HEK293 (cell line): Measurements from ENCODE around the gene OR8S1.
"Not testable (repeated sequence)": the region's sequence is repeated elsewhere in the genome, so short reads cannot be mapped to it uniquely, and the experiment has no call there.

ENCODE experiments used
- CTCF ChIA-PET: fragments of 350-600 bp; formaldehyde crosslinking; extraction: SDS; loops from one replicate; lab custom pipeline; 2021; ENCODE audit warnings: antibody characterized with exemption; lab: Yijun Ruan, JAX
- POLR2A ChIA-PET: fragments of 300-600 bp; formaldehyde crosslinking; extraction: SDS; loops from one replicate; lab custom pipeline; 2020; ENCODE audit warnings: antibody characterized with exemption, inconsistent platforms; lab: Yijun Ruan, JAX
- H3K27ac ChIP-seq: fragments of 200-500 bp; sonication (Bioruptor generic); 2 replicates; pipeline ENCODE4 v1.5.1; 2014; ENCODE audit warnings: low read depth, low read length, control low read depth, inconsistent platforms; ENCODE audit errors: extremely low read depth
- H3K36me3 ChIP-seq, 2 experiments: fragments of 200-500 bp in 1 of 2; sonication (Bioruptor generic) in 1 of 2; 1 replicate in 1 of 2; 2 replicates in 1 of 2; pipeline ENCODE4 v1.5.1; 2014 to 2017; ENCODE audit warnings: inconsistent platforms in 2 of 2, low read length in 2 of 2; ENCODE audit not compliant: control insufficient read depth in 2 of 2, insufficient read depth in 1 of 2
- H3K4me1 ChIP-seq: fragments of 200-500 bp; sonication (Bioruptor generic); 2 replicates; pipeline ENCODE4 v1.5.1; 2014; ENCODE audit warnings: mild to moderate bottlenecking, low read length, inconsistent platforms; ENCODE audit not compliant: control insufficient read depth, insufficient read depth
- H3K4me3 ChIP-seq: 2 replicates; pipeline ENCODE4 v1.5.1; 2011; ENCODE audit warnings: low read depth, mild to moderate bottlenecking, control low read depth, low read length, moderate library complexity
- H3K9me3 ChIP-seq: fragments of 200-500 bp; sonication (Bioruptor generic); 2 replicates; pipeline ENCODE4 v1.5.1; 2014; ENCODE audit warnings: low read depth, low read length, inconsistent platforms; ENCODE audit not compliant: control insufficient read depth, insufficient read depth
- BCL11A ChIP-seq: fragments of 450-650 bp; formaldehyde crosslinking; IDR thresholded peaks from 2 replicates; pipeline ENCODE4 v1.5.1; 2016; ENCODE audit warnings: low read depth, missing biosample characterization, missing genetic modification characterization
- IKZF3 ChIP-seq: fragments of 450-650 bp; IDR thresholded peaks from 2 replicates; pipeline ENCODE4 v1.5.0; 2018; ENCODE audit warnings: missing biosample characterization, mild to moderate bottlenecking, missing genetic modification characterization, moderate library complexity
- MYNN ChIP-seq: fragments of 450-650 bp; formaldehyde crosslinking; IDR thresholded peaks from 2 replicates; pipeline ENCODE4 v1.5.1; 2016; ENCODE audit warnings: missing biosample characterization, missing genetic modification characterization, borderline replicate concordance
- PRDM1 ChIP-seq: fragments of 450-650 bp; formaldehyde crosslinking; IDR thresholded peaks from 2 replicates; pipeline ENCODE4; 2016; ENCODE audit warnings: missing biosample characterization, missing genetic modification characterization
- RBAK ChIP-seq: fragments of 450-650 bp; formaldehyde crosslinking; IDR thresholded peaks from 2 replicates; pipeline ENCODE4 v1.5.1; 2016; ENCODE audit warnings: missing biosample characterization, missing genetic modification characterization
- SCRT2 ChIP-seq: fragments of 450-650 bp; formaldehyde crosslinking; IDR thresholded peaks from 2 replicates; pipeline ENCODE4 v1.5.1; 2016; ENCODE audit warnings: missing biosample characterization, missing genetic modification characterization
- TRIM28 ChIP-seq: IDR thresholded peaks from 2 replicates; pipeline ENCODE4 v1.6.1; 2011; ENCODE audit warnings: low read length, control low read depth, borderline replicate concordance
- TSHZ1 ChIP-seq: fragments of 450-650 bp; formaldehyde crosslinking; IDR thresholded peaks from 2 replicates; pipeline ENCODE4 v1.5.1; 2016; ENCODE audit warnings: missing biosample characterization, missing genetic modification characterization, borderline replicate concordance
- ZFHX2 ChIP-seq: fragments of 450-650 bp; formaldehyde crosslinking; conservative IDR thresholded peaks from 2 replicates; pipeline ENCODE4 v1.5.1; 2016; ENCODE audit warnings: missing biosample characterization, missing genetic modification characterization
- ZNF146 ChIP-seq: fragments of 450-650 bp; formaldehyde crosslinking; IDR thresholded peaks from 2 replicates; pipeline ENCODE4 v1.5.1; 2016; ENCODE audit warnings: missing biosample characterization, missing genetic modification characterization
- ZNF202 ChIP-seq: fragments of 450-650 bp; formaldehyde crosslinking; IDR thresholded peaks from 2 replicates; pipeline ENCODE4 v1.5.1; 2016; ENCODE audit warnings: missing biosample characterization, missing genetic modification characterization, borderline replicate concordance
- ZNF416 ChIP-seq: fragments of 450-650 bp; formaldehyde crosslinking; IDR thresholded peaks from 2 replicates; pipeline ENCODE4 v1.5.1; 2016; ENCODE audit warnings: missing biosample characterization, missing genetic modification characterization
- ZNF513 ChIP-seq: fragments of 450-650 bp; IDR thresholded peaks from 2 replicates; pipeline ENCODE4 v1.5.1; 2018; ENCODE audit warnings: missing biosample characterization, missing genetic modification characterization
- ZNF585B ChIP-seq: fragments of 450-650 bp; formaldehyde crosslinking; IDR thresholded peaks from 2 replicates; pipeline ENCODE4 v1.5.1; 2016; ENCODE audit warnings: missing biosample characterization, missing genetic modification characterization
- ZNF629 ChIP-seq: fragments of 450-650 bp; formaldehyde crosslinking; IDR thresholded peaks from 2 replicates; pipeline ENCODE4 v1.5.1; 2017; ENCODE audit warnings: missing biosample characterization, missing genetic modification characterization
- ZNF639 ChIP-seq: fragments of 450-650 bp; formaldehyde crosslinking; IDR thresholded peaks from 2 replicates; pipeline ENCODE4 v1.5.1; 2016; ENCODE audit warnings: missing biosample characterization, missing genetic modification characterization
- ZNF660 ChIP-seq: fragments of 450-650 bp; IDR thresholded peaks from 2 replicates; pipeline ENCODE4 v1.5.1; 2018; ENCODE audit warnings: missing biosample characterization, mild to moderate bottlenecking, missing genetic modification characterization
- ZNF701 ChIP-seq: fragments of 450-650 bp; formaldehyde crosslinking; IDR thresholded peaks from 2 replicates; pipeline ENCODE4 v1.5.1; 2016; ENCODE audit warnings: missing biosample characterization, missing genetic modification characterization
- TF ChIP-seq, protein P1 (sequence below): fragments of 450-650 bp; formaldehyde crosslinking; IDR thresholded peaks from 2 replicates; pipeline ENCODE4 v1.5.1; 2017; ENCODE audit warnings: missing biosample characterization, missing genetic modification characterization

The OR8S1 gene

GRCh38 chr12:48486679-48487078 is 38.8 kb upstream of the OR8S1 start:
- no peaks in the 10 kb centered on the region for H3K36me3 ChIP-seq
- TF ChIP-seq ZNF629 (no peak), SCRT2 (tag by site-specific recombination) (peak; percentile 17; the same call in 1 of the 2 replicates), ZNF701 (tag by site-specific recombination) (no peak)
- TF ChIP-seq, protein P1, sequence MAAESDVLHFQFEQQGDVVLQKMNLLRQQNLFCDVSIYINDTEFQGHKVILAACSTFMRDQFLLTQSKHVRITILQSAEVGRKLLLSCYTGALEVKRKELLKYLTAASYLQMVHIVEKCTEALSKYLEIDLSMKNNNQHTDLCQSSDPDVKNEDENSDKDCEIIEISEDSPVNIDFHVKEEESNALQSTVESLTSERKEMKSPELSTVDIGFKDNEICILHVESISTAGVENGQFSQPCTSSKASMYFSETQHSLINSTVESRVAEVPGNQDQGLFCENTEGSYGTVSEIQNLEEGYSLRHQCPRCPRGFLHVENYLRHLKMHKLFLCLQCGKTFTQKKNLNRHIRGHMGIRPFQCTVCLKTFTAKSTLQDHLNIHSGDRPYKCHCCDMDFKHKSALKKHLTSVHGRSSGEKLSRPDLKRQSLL (tag by site-specific recombination), result no peak
- H3K4me1 ChIP-seq, result no peaks in the 10 kb centered on the region
- ChIA-PET CTCF (interaction anchor here (0.6 to 1.3 kb wide), 2 partner anchors 22 to 40 kb away, joined by 3 read pairs; no protein-coding TSS in a partner anchor), POLR2A (no interaction called here)
- no peaks in the 10 kb centered on the region for H3K9me3 ChIP-seq
- no peak overlapping the region for H3K4me3 ChIP-seq
- no peak overlapping the region for H3K27ac ChIP-seq

DNA sequence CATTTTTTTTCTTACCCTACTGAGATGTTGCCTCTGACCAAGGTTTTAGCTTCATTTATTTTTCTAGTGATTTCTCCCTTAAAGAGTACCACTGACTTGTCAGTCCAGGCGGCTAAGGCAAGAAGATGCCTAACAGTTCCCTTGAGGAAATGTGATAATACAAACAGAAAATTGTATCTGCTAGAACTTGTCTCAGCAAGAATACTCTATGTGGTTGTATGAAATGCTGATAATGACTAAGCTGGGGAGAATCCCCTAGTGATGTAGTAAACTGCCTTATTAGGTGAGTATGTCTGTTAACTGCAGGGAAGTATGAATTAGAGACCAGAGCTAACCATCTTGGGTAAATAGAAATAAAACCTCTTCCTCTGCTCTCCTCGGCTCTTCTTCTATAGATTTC is 36.4 kb upstream of the OR8S1 start:
- Histone ChIP-seq H3K36me3 (no peaks in the 10 kb centered on the region), H3K27ac (no peak overlapping the region), H3K9me3 (no peaks in the 10 kb centered on the region), H3K4me3 (no peak overlapping the region), H3K4me1 (no peaks in the 10 kb centered on the region)
- POLR2A ChIA-PET, result no interaction called here
- TF ChIP-seq ZNF585B (tag by site-specific recombination), result no peak
- TF ChIP-seq ZFHX2 (tag by site-specific recombination), result no peak
- TF ChIP-seq TRIM28, result no peak
- no peak for TF ChIP-seq ZNF639
- TF ChIP-seq BCL11A (tag by site-specific recombination), result no peak
- no peak for TF ChIP-seq TSHZ1 (tag by site-specific recombination)
- no peak for TF ChIP-seq PRDM1 (tag by site-specific recombination)
- TF ChIP-seq ZNF202 (tag by site-specific recombination), result no peak
- no peak for TF ChIP-seq MYNN
- TF ChIP-seq IKZF3, result no peak
- TF ChIP-seq ZNF416, result no peak
- no peak for TF ChIP-seq ZNF660
- TF ChIP-seq ZNF513, result no peak
- no peak for TF ChIP-seq ZNF146 (tag by site-specific recombination)
- TF ChIP-seq RBAK (tag by site-specific recombination), result no peak
- CTCF ChIA-PET, result interaction anchor here (0.7 to 0.8 kb wide), 2 partner anchors 12 to 76 kb away, joined by 3 to 4 read pairs; no protein-coding TSS in a partner anchor

DNA sequence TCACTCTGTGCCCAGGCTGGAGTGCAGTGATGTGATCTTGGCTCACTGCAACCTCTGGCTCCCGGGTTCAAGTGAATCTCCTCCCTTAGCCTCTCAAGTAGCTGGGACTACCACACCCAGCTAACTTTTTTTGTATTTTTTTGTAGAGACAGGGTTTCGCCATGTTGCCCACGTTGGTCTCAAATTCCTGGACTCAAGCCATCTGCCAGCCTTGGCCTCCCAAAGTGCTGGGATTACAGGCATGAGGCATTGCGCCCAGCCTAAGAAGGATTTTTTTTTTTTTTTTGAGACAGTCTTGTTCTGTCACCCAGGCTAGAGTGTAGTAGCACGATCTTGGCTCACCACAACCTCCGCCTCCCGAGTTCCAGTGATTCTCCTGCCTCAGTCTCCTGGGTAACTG is 36.0 kb upstream of the OR8S1 start:
- H3K27ac ChIP-seq, H3K9me3 ChIP-seq, H3K4me3 ChIP-seq, H3K4me1 ChIP-seq, POLR2A ChIA-PET, H3K36me3 ChIP-seq: not testable (repeated sequence)
- CTCF ChIA-PET, result interaction anchor here (0.8 kb wide), 1 partner anchor 12 kb away, joined by 3 read pairs; no protein-coding TSS in a partner anchor

- H3K9me3 ChIP-seq, H3K27ac ChIP-seq, H3K36me3 ChIP-seq, H3K4me1 ChIP-seq, CTCF ChIA-PET, H3K4me3 ChIP-seq, POLR2A ChIA-PET: not testable (repeated sequence)
Measured at GRCh38 chr12:48500281-48500680, 25.2 kb upstream of the OR8S1 start.

- H3K27ac ChIP-seq, H3K4me1 ChIP-seq, H3K36me3 ChIP-seq, H3K9me3 ChIP-seq, H3K4me3 ChIP-seq, POLR2A ChIA-PET: not testable (repeated sequence)
- CTCF ChIA-PET, result interaction anchor here (0.7 kb wide), 1 partner anchor 35 kb away, joined by 3 read pairs; no protein-coding TSS in a partner anchor
Measured at GRCh38 chr12:48506836-48507235, 18.6 kb upstream of the OR8S1 start.
